Measurements from ENCODE around the gene ADARB2. TPM values are rescaled to one million over a fixed set of nuclear protein-coding genes. Genes with fewer than 3 reads are reported as not detected.

Gene ADARB2
- total and polyA plus RNA-seq, 2 experiments from 2014 or later: not detected

- no peaks in the 10 kb centered on the region for H3K36me3 ChIP-seq (ENCODE audit: low read depth)
- no peak overlapping the region for H3K4me2 ChIP-seq (ENCODE audit: unreplicated experiment)
- no peak overlapping the region for H3K27ac ChIP-seq
- H3K9me3 ChIP-seq (ENCODE audit: low read depth): no peaks in the 10 kb centered on the region
- TF ChIP-seq EZH2phosphoT487 (IDR thresholded peaks at IDR 0.05; ENCODE audit: insufficient read depth, low read depth) (no peak), EZH2 (IDR thresholded peaks at IDR 0.05; ENCODE audit: insufficient read depth, poor library complexity, severe bottlenecking) (no peak)
- H3K4me1 ChIP-seq (ENCODE audit: insufficient read depth): no peaks in the 10 kb centered on the region
- no peaks in the 10 kb centered on the region for H3K27me3 ChIP-seq (replicated peaks; ENCODE audit: insufficient read depth)
- no peaks in the 10 kb centered on the region for H3F3A ChIP-seq (ENCODE audit: insufficient read depth)
- H3K9ac ChIP-seq: no peak overlapping the region
- DNase-seq: no peak
- in situ Hi-C loops (cut with MboI): no loop called here
- H2AFZ ChIP-seq: no peak overlapping the region
- no peaks in the 10 kb centered on the region for H4K20me1 ChIP-seq (ENCODE audit: insufficient read depth)
- WGBS, 2 experiments (ENCODE audit: low coverage in 1 of 2, low lambda C conversion rate in 2 of 2, missing lambda C conversion rate in 2 of 2): 61 to 67% methylated on average over 12 of the region's 12 CpGs
- H3K79me2 ChIP-seq (ENCODE audit: insufficient read depth): no peaks in the 10 kb centered on the region
- no peak overlapping the region for H3K4me3 ChIP-seq
- H3K9me2 ChIP-seq (ENCODE audit: insufficient read depth): no peaks in the 10 kb centered on the region
Measured at GRCh38 chr10:1485357-1485756, 252.0 kb downstream of the ADARB2 start.

GRCh38 chr10:1483826-1484225 is 253.5 kb downstream of the ADARB2 start:
- no peak for DNase-seq
- H3K79me2 ChIP-seq (ENCODE audit: insufficient read depth): no peaks in the 10 kb centered on the region
- 7 to 8% methylated on average over 7 of the region's 7 CpGs for WGBS, 2 experiments (ENCODE audit: low coverage in 1 of 2, low lambda C conversion rate in 2 of 2, missing lambda C conversion rate in 2 of 2)
- H3K4me2 ChIP-seq (ENCODE audit: unreplicated experiment): no peak overlapping the region
- no peak overlapping the region for H3K9ac ChIP-seq
- H3K27ac ChIP-seq: no peak overlapping the region
- no peaks in the 10 kb centered on the region for H3K9me3 ChIP-seq (ENCODE audit: low read depth)
- H3K27me3 ChIP-seq (replicated peaks; ENCODE audit: insufficient read depth): no peaks in the 10 kb centered on the region
- no peak overlapping the region for H3K4me3 ChIP-seq
- no peaks in the 10 kb centered on the region for H4K20me1 ChIP-seq (ENCODE audit: insufficient read depth)
- H3K36me3 ChIP-seq (ENCODE audit: low read depth): no peaks in the 10 kb centered on the region
- no peaks in the 10 kb centered on the region for H3K9me2 ChIP-seq (ENCODE audit: insufficient read depth)
- no peak overlapping the region for H2AFZ ChIP-seq
- TF ChIP-seq EZH2 (IDR thresholded peaks at IDR 0.05; ENCODE audit: insufficient read depth, poor library complexity, severe bottlenecking): no peak
- TF ChIP-seq EZH2phosphoT487 (IDR thresholded peaks at IDR 0.05; ENCODE audit: insufficient read depth, low read depth): no peak
- in situ Hi-C loops (cut with MboI): no loop called here
- H3F3A ChIP-seq (ENCODE audit: insufficient read depth): no peaks in the 10 kb centered on the region
- H3K4me1 ChIP-seq (ENCODE audit: insufficient read depth): no peaks in the 10 kb centered on the region

GRCh38 chr10:1483246-1483645 is 254.1 kb downstream of the ADARB2 start:
- no peaks in the 10 kb centered on the region for H3K36me3 ChIP-seq (ENCODE audit: low read depth)
- no peaks in the 10 kb centered on the region for H3K27me3 ChIP-seq (replicated peaks; ENCODE audit: insufficient read depth)
- no peaks in the 10 kb centered on the region for H3K4me1 ChIP-seq (ENCODE audit: insufficient read depth)
- no peak overlapping the region for H3K9ac ChIP-seq
- no peaks in the 10 kb centered on the region for H3K9me2 ChIP-seq (ENCODE audit: insufficient read depth)
- H3K27ac ChIP-seq: no peak overlapping the region
- TF ChIP-seq EZH2phosphoT487 (IDR thresholded peaks at IDR 0.05; ENCODE audit: insufficient read depth, low read depth) (no peak), EZH2 (IDR thresholded peaks at IDR 0.05; ENCODE audit: insufficient read depth, poor library complexity, severe bottlenecking) (no peak)
- H3K4me2 ChIP-seq (ENCODE audit: unreplicated experiment): no peak overlapping the region
- H4K20me1 ChIP-seq (ENCODE audit: insufficient read depth): no peaks in the 10 kb centered on the region
- no peak overlapping the region for H2AFZ ChIP-seq
- no peaks in the 10 kb centered on the region for H3K9me3 ChIP-seq (ENCODE audit: low read depth)
- DNase-seq: no peak
- in situ Hi-C loops (cut with MboI): no loop called here
- H3K79me2 ChIP-seq (ENCODE audit: insufficient read depth): no peaks in the 10 kb centered on the region
- WGBS, 2 experiments (ENCODE audit: low coverage in 1 of 2, low lambda C conversion rate in 2 of 2, missing lambda C conversion rate in 2 of 2): 8 to 10% methylated on average over 10 of the region's 10 CpGs
- H3F3A ChIP-seq (ENCODE audit: insufficient read depth): no peaks in the 10 kb centered on the region
- H3K4me3 ChIP-seq: no peak overlapping the region

GRCh38 chr10:1477578-1477977 is 259.7 kb downstream of the ADARB2 start:
- no peak overlapping the region for H3K4me3 ChIP-seq
- H3K4me1 ChIP-seq (ENCODE audit: insufficient read depth): no peaks in the 10 kb centered on the region
- DNase-seq: no peak
- H2AFZ ChIP-seq: no peak overlapping the region
- H3K27ac ChIP-seq: no peak overlapping the region
- no peak overlapping the region for H3K9ac ChIP-seq
- H3F3A ChIP-seq (ENCODE audit: insufficient read depth): no peaks in the 10 kb centered on the region
- H3K27me3 ChIP-seq (replicated peaks; ENCODE audit: insufficient read depth): no peaks in the 10 kb centered on the region
- no peaks in the 10 kb centered on the region for H3K9me3 ChIP-seq (ENCODE audit: low read depth)
- no peak for TF ChIP-seq EZH2phosphoT487 (IDR thresholded peaks at IDR 0.05; ENCODE audit: insufficient read depth, low read depth)
- TF ChIP-seq EZH2 (IDR thresholded peaks at IDR 0.05; ENCODE audit: insufficient read depth, poor library complexity, severe bottlenecking): no peak
- no peaks in the 10 kb centered on the region for H3K36me3 ChIP-seq (ENCODE audit: low read depth)
- H3K4me2 ChIP-seq (ENCODE audit: unreplicated experiment): no peak overlapping the region
- in situ Hi-C loops (cut with MboI): no loop called here
- H3K9me2 ChIP-seq (ENCODE audit: insufficient read depth): no peaks in the 10 kb centered on the region
- no peaks in the 10 kb centered on the region for H4K20me1 ChIP-seq (ENCODE audit: insufficient read depth)
- H3K79me2 ChIP-seq (ENCODE audit: insufficient read depth): no peaks in the 10 kb centered on the region
- 39 to 41% methylated on average over 9 of the region's 9 CpGs for WGBS, 2 experiments (ENCODE audit: low coverage in 1 of 2, low lambda C conversion rate in 2 of 2, missing lambda C conversion rate in 2 of 2)

- Histone ChIP-seq H4K20me1 (ENCODE audit: insufficient read depth) (no peaks in the 10 kb centered on the region), H3F3A (ENCODE audit: insufficient read depth) (no peaks in the 10 kb centered on the region), H3K4me2 (ENCODE audit: unreplicated experiment) (no peak overlapping the region), H3K79me2 (ENCODE audit: insufficient read depth) (no peaks in the 10 kb centered on the region), H3K27ac (no peak overlapping the region), H3K4me3 (no peak overlapping the region), H3K27me3 (replicated peaks; ENCODE audit: insufficient read depth) (no peaks in the 10 kb centered on the region), H2AFZ (no peak overlapping the region), H3K36me3 (ENCODE audit: low read depth) (no peaks in the 10 kb centered on the region), H3K9me2 (ENCODE audit: insufficient read depth) (no peaks in the 10 kb centered on the region), H3K9me3 (ENCODE audit: low read depth) (no peaks in the 10 kb centered on the region), H3K9ac (no peak overlapping the region), H3K4me1 (ENCODE audit: insufficient read depth) (no peaks in the 10 kb centered on the region)
- 17 to 18% methylated on average over 13 of the region's 13 CpGs for WGBS, 2 experiments (ENCODE audit: low coverage in 1 of 2, low lambda C conversion rate in 2 of 2, missing lambda C conversion rate in 2 of 2)
- DNase-seq: no peak
- TF ChIP-seq EZH2 (IDR thresholded peaks at IDR 0.05; ENCODE audit: insufficient read depth, poor library complexity, severe bottlenecking): no peak
- no peak for TF ChIP-seq EZH2phosphoT487 (IDR thresholded peaks at IDR 0.05; ENCODE audit: insufficient read depth, low read depth)
- in situ Hi-C loops (cut with MboI): no loop called here
Measured at GRCh38 chr10:1476455-1476803, 260.9 kb downstream of the ADARB2 start.
